HCT116 (cell line): ENCODE data around the gene ADAMTS16.

Experiments
- POLR2A ChIP-seq: IDR thresholded peaks from 2 replicates; pipeline ENCODE4 v1.7.0; 2011; ENCODE audit warnings: borderline replicate concordance; ENCODE audit not compliant: insufficient read depth, insufficient read length; ENCODE audit errors: extremely low read depth
- POLR2AphosphoS5 ChIP-seq: IDR thresholded peaks from 2 replicates; pipeline ENCODE4 v1.6.1; 2011; ENCODE audit warnings: mild to moderate bottlenecking, low read depth, low read length, moderate library complexity
- TF ChIP-seq, protein P1 (sequence below), 3 experiments: fragments of 200-600 bp in 1 of 3; sonication (generic) in 1 of 3; IDR thresholded peaks in 2 of 3; conservative IDR thresholded peaks in 1 of 3; 2 replicates each; pipeline ENCODE4 v1.5.1; 2012 to 2017; ENCODE audit warnings: low read depth in 2 of 3, low read length in 2 of 3, antibody characterized with exemption in 1 of 3, borderline replicate concordance in 1 of 3, control low read depth in 1 of 3, mild to moderate bottlenecking in 1 of 3, mixed read lengths in 1 of 3, mixed run types in 1 of 3, moderate library complexity in 1 of 3; ENCODE audit not compliant: insufficient read depth in 1 of 3

DNA sequence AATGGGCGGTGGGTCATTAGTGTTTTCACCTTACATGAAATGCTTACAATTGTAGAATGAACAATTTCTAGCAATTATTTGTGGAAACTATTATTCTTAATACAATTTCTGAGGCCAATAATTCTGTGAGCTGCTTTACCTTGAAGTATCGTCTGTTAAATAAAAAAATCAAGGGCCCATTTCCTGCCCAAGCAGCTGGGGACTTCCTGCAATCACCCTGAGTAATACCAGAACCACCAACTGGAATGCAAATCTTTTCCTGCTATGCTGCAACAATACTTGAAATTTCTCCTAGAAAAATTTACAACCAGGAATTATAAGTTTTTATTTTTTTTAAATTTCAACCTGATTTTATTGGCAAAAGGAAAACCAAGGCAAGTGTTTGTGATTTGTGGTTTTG is 52.6 kb downstream of the ADAMTS16 start:
- TF ChIP-seq POLR2A (no peak), POLR2AphosphoS5 (no peak)
- TF ChIP-seq, protein P1, sequence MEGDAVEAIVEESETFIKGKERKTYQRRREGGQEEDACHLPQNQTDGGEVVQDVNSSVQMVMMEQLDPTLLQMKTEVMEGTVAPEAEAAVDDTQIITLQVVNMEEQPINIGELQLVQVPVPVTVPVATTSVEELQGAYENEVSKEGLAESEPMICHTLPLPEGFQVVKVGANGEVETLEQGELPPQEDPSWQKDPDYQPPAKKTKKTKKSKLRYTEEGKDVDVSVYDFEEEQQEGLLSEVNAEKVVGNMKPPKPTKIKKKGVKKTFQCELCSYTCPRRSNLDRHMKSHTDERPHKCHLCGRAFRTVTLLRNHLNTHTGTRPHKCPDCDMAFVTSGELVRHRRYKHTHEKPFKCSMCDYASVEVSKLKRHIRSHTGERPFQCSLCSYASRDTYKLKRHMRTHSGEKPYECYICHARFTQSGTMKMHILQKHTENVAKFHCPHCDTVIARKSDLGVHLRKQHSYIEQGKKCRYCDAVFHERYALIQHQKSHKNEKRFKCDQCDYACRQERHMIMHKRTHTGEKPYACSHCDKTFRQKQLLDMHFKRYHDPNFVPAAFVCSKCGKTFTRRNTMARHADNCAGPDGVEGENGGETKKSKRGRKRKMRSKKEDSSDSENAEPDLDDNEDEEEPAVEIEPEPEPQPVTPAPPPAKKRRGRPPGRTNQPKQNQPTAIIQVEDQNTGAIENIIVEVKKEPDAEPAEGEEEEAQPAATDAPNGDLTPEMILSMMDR (IDR thresholded peaks at IDR 0.05 in 2 of 3, conservative IDR thresholded peaks at IDR 0.05 in 1 of 3; ENCODE audit: borderline replicate concordance in 1 of 3, insufficient read depth in 1 of 3, low read depth in 2 of 3, low read length in 2 of 3), result no peak
